Endodermal cell (in vitro differentiated cells): ENCODE measurements around the gene SIRT7. TPM values are rescaled to one million over a fixed set of nuclear protein-coding genes. Genes with fewer than 3 reads are reported as not detected.
A peak's percentile ranks its signal among the peaks of the same experiment; 100 is the strongest.

Source experiments
- DNase-seq: peaks from one replicate; pipeline ENCODE4 v3.0.0-alpha.2; 2017
- H3K27ac ChIP-seq: 2 replicates; pipeline ENCODE4 v1.5.1; 2013; ENCODE audit warnings: mild to moderate bottlenecking, low read depth, low read length, moderate library complexity
- H3K27me3 ChIP-seq: 2 replicates; pipeline ENCODE4 v1.6.1; 2013; ENCODE audit warnings: mild to moderate bottlenecking, low read length, moderate library complexity; ENCODE audit not compliant: insufficient read depth, control insufficient read depth, poor library complexity, severe bottlenecking
- H3K36me3 ChIP-seq: 2 replicates; pipeline ENCODE4 v1.7.0; 2013; ENCODE audit warnings: mild to moderate bottlenecking, low read length, moderate library complexity; ENCODE audit not compliant: control insufficient read depth, insufficient read depth
- H3K4me1 ChIP-seq: one replicate; pipeline ENCODE4 v1.7.0; 2013; ENCODE audit warnings: low read length; ENCODE audit not compliant: control insufficient read depth, insufficient read depth
- H3K4me3 ChIP-seq: 2 replicates; pipeline ENCODE4 v1.5.1; 2013; ENCODE audit warnings: mild to moderate bottlenecking, low read length, moderate library complexity
- H3K9ac ChIP-seq: 2 replicates; pipeline ENCODE4 v1.6.1; 2013; ENCODE audit warnings: mild to moderate bottlenecking, low read length, moderate library complexity; ENCODE audit not compliant: poor library complexity, severe bottlenecking; ENCODE audit errors: extremely low read depth
- H3K9me3 ChIP-seq: 2 replicates; pipeline ENCODE4 v1.6.1; 2013; ENCODE audit warnings: mild to moderate bottlenecking, low read length, moderate library complexity; ENCODE audit not compliant: control insufficient read depth
- H3K27ac Mint-ChIP-seq: 2 replicates; pipeline ENCODE4 v1.8.0; 2020; ENCODE audit warnings: mixed read lengths
- H3K27me3 Mint-ChIP-seq: 2 replicates; pipeline ENCODE4 v1.8.0; 2021; ENCODE audit warnings: mild to moderate bottlenecking, mixed read lengths; ENCODE audit not compliant: insufficient read depth
- H3K36me3 Mint-ChIP-seq: 2 replicates; pipeline ENCODE4 v1.8.0; 2020; ENCODE audit warnings: low read depth, mixed read lengths
- H3K4me1 Mint-ChIP-seq: 2 replicates; pipeline ENCODE4 v1.8.0; 2020; ENCODE audit warnings: mixed read lengths
- H3K4me3 Mint-ChIP-seq: 2 replicates; pipeline ENCODE4 v1.8.0; 2020; ENCODE audit warnings: mild to moderate bottlenecking, moderate library complexity, mixed read lengths
- H3K9me3 Mint-ChIP-seq: 2 replicates; pipeline ENCODE4 v1.8.0; 2020; ENCODE audit warnings: mild to moderate bottlenecking, mixed read lengths
- WGBS, 2 experiments: methylation state at CpG; one replicate each; pipeline versions ENCODE4 v1.1.5 to v1.1.7; 2013; ENCODE audit warnings: missing lambda C conversion rate in 2 of 2, mixed read lengths in 1 of 2; ENCODE audit not compliant: insufficient coverage in 1 of 2, insufficient read length in 1 of 2; 5-methylcytosine and 5-hydroxymethylcytosine counted together
- total RNA-seq, 2 donors: library from RNA; stranded (reverse); fragmentation: NEBNext Ultra II Directional in 1 of 2; extraction: Animal tissue kit (Norgen Biotek cat#: 25700) in 1 of 2; gene quantifications; 2 replicates in 1 of 2; 3 replicates in 1 of 2; pipeline ENCODE4 v1.2.1, GENCODE V29; 2021
- TF ChIP-seq, protein P1 (sequence below): fragments of 200-600 bp; sonication (generic); conservative IDR thresholded peaks from 2 replicates; pipeline ENCODE4 v1.5.0; 2021; ENCODE audit warnings: antibody characterized with exemption, mild to moderate bottlenecking

The SIRT7 gene
- total RNA-seq, 2 donors from 2014 or later, result 21.8 to 22.1 TPM

DNA sequence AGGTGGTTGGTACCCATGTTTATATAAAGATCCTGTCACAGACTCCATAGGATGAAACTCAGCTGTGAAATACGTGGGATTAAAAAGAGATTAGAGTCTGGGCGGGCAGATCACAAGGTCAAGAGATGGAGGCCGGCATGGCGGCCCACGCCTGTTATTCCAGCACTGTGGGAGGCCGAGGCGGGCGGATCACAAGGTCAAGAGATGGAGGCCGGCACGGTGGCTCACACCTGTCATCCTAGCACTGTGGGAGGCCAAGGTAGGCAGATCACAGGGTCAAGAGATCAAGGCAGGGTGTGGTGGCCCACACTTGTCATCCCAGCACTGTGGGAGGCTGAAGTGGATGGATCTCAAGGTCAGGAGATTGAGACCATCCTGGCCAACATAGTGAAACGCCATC lies 22.6 kb downstream of the SIRT7 start:
- 94 to 99% methylated on average over 8 to 11 of the region's 11 CpGs for WGBS, 2 experiments
- no peak overlapping the region for H3K27ac Mint-ChIP-seq
- H3K4me3 ChIP-seq, result no peak overlapping the region
- no peaks in the 10 kb centered on the region for H3K27me3 ChIP-seq
- no peaks in the 10 kb centered on the region for H3K9me3 Mint-ChIP-seq
- no peaks in the 10 kb centered on the region for H3K27me3 Mint-ChIP-seq
- H3K9ac ChIP-seq, result no peak overlapping the region
- peaks cover 41% of the 10 kb centered on the region for H3K36me3 ChIP-seq
- H3K4me1 ChIP-seq, result no peaks in the 10 kb centered on the region
- H3K36me3 Mint-ChIP-seq, result peaks cover 38% of the 10 kb centered on the region
- no peak overlapping the region for H3K4me3 Mint-ChIP-seq
- H3K27ac ChIP-seq, result no peak overlapping the region
- TF ChIP-seq, protein P1, sequence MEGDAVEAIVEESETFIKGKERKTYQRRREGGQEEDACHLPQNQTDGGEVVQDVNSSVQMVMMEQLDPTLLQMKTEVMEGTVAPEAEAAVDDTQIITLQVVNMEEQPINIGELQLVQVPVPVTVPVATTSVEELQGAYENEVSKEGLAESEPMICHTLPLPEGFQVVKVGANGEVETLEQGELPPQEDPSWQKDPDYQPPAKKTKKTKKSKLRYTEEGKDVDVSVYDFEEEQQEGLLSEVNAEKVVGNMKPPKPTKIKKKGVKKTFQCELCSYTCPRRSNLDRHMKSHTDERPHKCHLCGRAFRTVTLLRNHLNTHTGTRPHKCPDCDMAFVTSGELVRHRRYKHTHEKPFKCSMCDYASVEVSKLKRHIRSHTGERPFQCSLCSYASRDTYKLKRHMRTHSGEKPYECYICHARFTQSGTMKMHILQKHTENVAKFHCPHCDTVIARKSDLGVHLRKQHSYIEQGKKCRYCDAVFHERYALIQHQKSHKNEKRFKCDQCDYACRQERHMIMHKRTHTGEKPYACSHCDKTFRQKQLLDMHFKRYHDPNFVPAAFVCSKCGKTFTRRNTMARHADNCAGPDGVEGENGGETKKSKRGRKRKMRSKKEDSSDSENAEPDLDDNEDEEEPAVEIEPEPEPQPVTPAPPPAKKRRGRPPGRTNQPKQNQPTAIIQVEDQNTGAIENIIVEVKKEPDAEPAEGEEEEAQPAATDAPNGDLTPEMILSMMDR, result no peak
- no peaks in the 10 kb centered on the region for H3K9me3 ChIP-seq
- DNase-seq, result no peak
- peaks cover under 1% of the 10 kb centered on the region for H3K4me1 Mint-ChIP-seq

DNA sequence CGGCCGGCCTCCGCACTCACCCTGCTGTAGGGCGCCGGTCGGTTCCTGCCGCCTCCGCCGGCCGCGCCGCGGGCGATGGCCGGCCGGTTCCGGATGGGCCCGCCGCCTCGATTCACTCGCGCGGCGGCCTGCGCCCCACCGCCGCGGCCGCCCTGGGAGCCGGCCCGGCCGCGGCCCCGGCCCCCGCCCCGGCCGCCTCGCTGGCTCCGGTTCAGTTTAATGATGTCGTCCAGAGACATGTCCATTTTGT lies 26.7 kb downstream of the SIRT7 start:
- TF ChIP-seq, protein P1, result no peak
- Histone ChIP-seq H3K4me3 (peak overlapping the region; percentile 97), H3K36me3 (peaks cover 58% of the 10 kb centered on the region), H3K27ac (peak overlapping the region; percentile 38), H3K9ac (peak overlapping the region; percentile 96), H3K27me3 (no peaks in the 10 kb centered on the region), H3K4me1 (peaks cover 7% of the 10 kb centered on the region), H3K9me3 (no peaks in the 10 kb centered on the region)
- WGBS, 2 experiments, result 0% methylated on average over 28 to 40 of the region's 40 CpGs
- Mint-ChIP-seq H3K36me3 (peaks cover 55% of the 10 kb centered on the region), H3K27me3 (no peaks in the 10 kb centered on the region), H3K27ac (peak overlapping the region; percentile 98), H3K9me3 (no peaks in the 10 kb centered on the region), H3K4me3 (peak overlapping the region; percentile 83), H3K4me1 (peaks cover 5% of the 10 kb centered on the region)
- no peak for DNase-seq

DNA sequence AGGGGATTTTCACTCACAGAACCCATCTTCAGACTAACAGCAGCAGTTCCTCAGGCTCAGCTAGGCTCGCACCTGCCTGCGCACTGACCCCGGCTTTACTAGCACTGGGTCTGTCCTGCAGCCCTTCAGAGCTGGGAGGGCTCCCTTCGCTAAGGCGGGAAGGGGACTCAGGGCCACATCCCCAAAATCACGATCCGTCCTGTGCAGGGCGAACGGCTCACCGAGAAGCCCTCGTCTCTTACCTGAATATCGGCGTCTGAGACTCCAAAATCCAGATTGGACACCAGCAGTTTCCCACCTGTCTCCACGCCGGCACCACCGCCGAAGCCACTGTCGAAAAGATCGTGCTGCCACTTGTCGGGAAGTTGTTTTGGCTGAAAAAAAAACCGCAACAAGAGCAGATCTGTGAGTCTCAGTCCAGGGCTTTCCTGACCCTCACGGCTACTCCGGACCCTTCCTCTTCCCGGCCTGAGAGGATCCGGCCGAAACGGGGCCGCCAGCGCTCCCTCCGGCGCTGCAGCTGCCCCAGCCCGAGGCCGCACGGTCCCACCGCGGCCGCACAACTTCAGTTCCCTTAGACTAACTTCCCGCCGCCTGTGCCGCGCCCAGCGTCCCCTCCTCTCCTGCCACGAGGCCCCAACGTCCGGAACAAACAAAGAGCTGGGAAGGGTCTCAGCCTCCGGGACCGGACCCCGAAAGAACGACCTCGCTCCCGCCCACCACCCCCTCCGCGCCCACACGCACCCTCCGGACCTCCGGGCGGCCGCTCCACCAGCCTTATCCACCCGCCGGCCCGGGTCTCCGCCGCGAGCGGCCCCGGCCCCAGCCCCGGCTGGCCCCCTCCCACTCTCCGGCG lies 27.3 kb downstream of the SIRT7 start:
- Mint-ChIP-seq H3K27ac (peak overlapping the region; percentile 87), H3K4me1 (peaks cover 5% of the 10 kb centered on the region), H3K4me3 (peak overlapping the region; percentile 83), H3K9me3 (no peaks in the 10 kb centered on the region), H3K27me3 (no peaks in the 10 kb centered on the region), H3K36me3 (peaks cover 58% of the 10 kb centered on the region)
- peak; percentile 47 for DNase-seq
- 11 to 16% methylated on average over 26 to 67 of the region's 69 CpGs for WGBS, 2 experiments
- H3K4me1 ChIP-seq, result peaks cover 7% of the 10 kb centered on the region
- H3K4me3 ChIP-seq, result peak overlapping the region; percentile 97
- no peaks in the 10 kb centered on the region for H3K9me3 ChIP-seq
- peak overlapping the region; percentile 38 for H3K27ac ChIP-seq
- H3K9ac ChIP-seq, result peak overlapping the region; percentile 96
- H3K36me3 ChIP-seq, result peaks cover 63% of the 10 kb centered on the region
- TF ChIP-seq, protein P1, result no peak
- no peaks in the 10 kb centered on the region for H3K27me3 ChIP-seq
